ENCODE data around the gene S100A14. TPM values are rescaled to one million over a fixed set of nuclear protein-coding genes. Genes with fewer than 3 reads are reported as not detected.

The S100A14 gene
- polyA plus RNA-seq, 1 donor from 2014 or later, result not detected

GRCh38 chr1:153609585-153609907, 6.6 kb downstream of the S100A14 start:
- Histone ChIP-seq H3K4me2 (ENCODE audit: low read length) (no peak overlapping the region), H3K27ac (ENCODE audit: low read length) (no peak overlapping the region)

GRCh38 chr1:153608742-153609584, 7.2 kb downstream of the S100A14 start:
- Histone ChIP-seq H3K27me3 (ENCODE audit: insufficient read depth, low read depth, low read length) (no peaks in the 10 kb centered on the region), H3K4me3 (ENCODE audit: low read length) (no peak overlapping the region), H3F3A (ENCODE audit: insufficient read depth, low read length, poor library complexity, severe bottlenecking) (no peaks in the 10 kb centered on the region), H3K36me3 (ENCODE audit: insufficient read depth, low read length) (no peaks in the 10 kb centered on the region), H2AFZ (ENCODE audit: low read depth, low read length) (no peak overlapping the region), H3K9me2 (ENCODE audit: insufficient read depth, low read length) (no peaks in the 10 kb centered on the region), H3K9ac (ENCODE audit: low read length) (no peak overlapping the region), H4K20me1 (ENCODE audit: insufficient read depth) (no peaks in the 10 kb centered on the region), H3K9me3 (ENCODE audit: low read length) (no peaks in the 10 kb centered on the region), H3K4me2 (ENCODE audit: low read length) (no peak overlapping the region), H3K27ac (ENCODE audit: low read length) (no peak overlapping the region), H3K79me2 (replicated peaks; ENCODE audit: insufficient read depth, low read length) (no peaks in the 10 kb centered on the region)
- TF ChIP-seq MXI1 (conservative IDR thresholded peaks at IDR 0.05; ENCODE audit: poor library complexity, severe bottlenecking) (no peak), EZH2 (IDR thresholded peaks at IDR 0.05; ENCODE audit: borderline replicate concordance, insufficient read depth, low read length, poor library complexity, severe bottlenecking) (no peak), EP300 (conservative IDR thresholded peaks at IDR 0.05; ENCODE audit: poor library complexity, severe bottlenecking) (no peak), CTCF (IDR thresholded peaks at IDR 0.05; ENCODE audit: poor library complexity, severe bottlenecking) (no peak)

More at GRCh38 chr1:153609585-153609907, 6.6 kb downstream of the S100A14 start:
- H3K9me2 ChIP-seq (ENCODE audit: insufficient read depth, low read length), result no peaks in the 10 kb centered on the region
- no peak for TF ChIP-seq EZH2 (IDR thresholded peaks at IDR 0.05; ENCODE audit: borderline replicate concordance, insufficient read depth, low read length, poor library complexity, severe bottlenecking)
- TF ChIP-seq CTCF (IDR thresholded peaks at IDR 0.05; ENCODE audit: poor library complexity, severe bottlenecking), result no peak
- no peak for TF ChIP-seq EP300 (conservative IDR thresholded peaks at IDR 0.05; ENCODE audit: poor library complexity, severe bottlenecking)
- no peak for TF ChIP-seq POLR2AphosphoS5 (IDR thresholded peaks at IDR 0.05)
- TF ChIP-seq RAD21 (conservative IDR thresholded peaks at IDR 0.05), result no peak
- no peak for TF ChIP-seq MXI1 (conservative IDR thresholded peaks at IDR 0.05; ENCODE audit: poor library complexity, severe bottlenecking)
- TF ChIP-seq SMC3 (conservative IDR thresholded peaks at IDR 0.05; ENCODE audit: poor library complexity), result no peak
- TF ChIP-seq REST (IDR thresholded peaks at IDR 0.05; ENCODE audit: borderline replicate concordance), result no peak
- TF ChIP-seq TAF1 (IDR thresholded peaks at IDR 0.05; ENCODE audit: low read depth), result no peak
- H3K79me2 ChIP-seq (replicated peaks; ENCODE audit: insufficient read depth, low read length), result no peaks in the 10 kb centered on the region
- no peaks in the 10 kb centered on the region for H3K36me3 ChIP-seq (ENCODE audit: insufficient read depth, low read length)
- H3K9me3 ChIP-seq (ENCODE audit: low read length), result no peaks in the 10 kb centered on the region
- H2AFZ ChIP-seq (ENCODE audit: low read depth, low read length), result no peak overlapping the region
- no peaks in the 10 kb centered on the region for H3F3A ChIP-seq (ENCODE audit: insufficient read depth, low read length, poor library complexity, severe bottlenecking)
- no peaks in the 10 kb centered on the region for H4K20me1 ChIP-seq (ENCODE audit: insufficient read depth)
- H3K4me3 ChIP-seq (ENCODE audit: low read length), result no peak overlapping the region
- H3K27me3 ChIP-seq (ENCODE audit: insufficient read depth, low read depth, low read length), result no peaks in the 10 kb centered on the region
- H3K9ac ChIP-seq (ENCODE audit: low read length), result no peak overlapping the region
